Mesenchymal stem cell (in vitro differentiated cells and primary cell): ENCODE data around the gene PROS1.

Experiments used
- DNase-seq: peaks from one replicate; pipeline ENCODE4 v3.0.0-alpha.2; 2013
- H2AFZ ChIP-seq: one replicate; pipeline ENCODE4 v1.6.1; 2013; ENCODE audit warnings: low read depth, mild to moderate bottlenecking, control low read depth, inconsistent platforms, low read length, moderate library complexity
- H2AK5ac ChIP-seq: 2 replicates; pipeline ENCODE4 v1.6.1; 2013; ENCODE audit warnings: low read length, moderate library complexity, mild to moderate bottlenecking, inconsistent platforms; ENCODE audit not compliant: severe bottlenecking
- H2BK120ac ChIP-seq: one replicate; pipeline ENCODE4 v1.6.1; 2013; ENCODE audit warnings: low read depth, mild to moderate bottlenecking, inconsistent platforms, low read length, moderate library complexity
- H2BK12ac ChIP-seq, 2 experiments: one replicate each; pipeline ENCODE4 v1.6.1; 2013; ENCODE audit warnings: inconsistent platforms in 2 of 2, low read length in 2 of 2, mild to moderate bottlenecking in 2 of 2, moderate library complexity in 2 of 2, control low read depth in 1 of 2
- H2BK15ac ChIP-seq: one replicate; pipeline ENCODE4 v1.6.1; 2013; ENCODE audit warnings: mild to moderate bottlenecking, low read depth, inconsistent platforms; ENCODE audit not compliant: poor library complexity, severe bottlenecking
- H2BK5ac ChIP-seq: 2 replicates; pipeline ENCODE4 v1.6.1; 2013; ENCODE audit warnings: low read depth, mild to moderate bottlenecking, low read length, control low read depth, inconsistent platforms; ENCODE audit not compliant: poor library complexity, severe bottlenecking
- H3K14ac ChIP-seq, 2 experiments: one replicate each; pipeline ENCODE4 v1.6.1; 2013; ENCODE audit warnings: inconsistent platforms in 2 of 2, low read length in 2 of 2, control low read depth in 1 of 2, mild to moderate bottlenecking in 1 of 2, moderate library complexity in 1 of 2
- H3K18ac ChIP-seq, 2 experiments: one replicate each; pipeline ENCODE4 v1.6.1; 2013; ENCODE audit warnings: inconsistent platforms in 2 of 2, low read length in 2 of 2, control low read depth in 1 of 2, low read depth in 1 of 2, mild to moderate bottlenecking in 1 of 2
- H3K23ac ChIP-seq, 2 experiments: one replicate each; pipeline ENCODE4 v1.6.1; 2013; ENCODE audit warnings: inconsistent platforms in 2 of 2, low read length in 2 of 2, mild to moderate bottlenecking in 2 of 2, moderate library complexity in 2 of 2, control low read depth in 1 of 2
- H3K27ac ChIP-seq: 2 replicates; pipeline ENCODE4 v1.5.1; 2013; ENCODE audit warnings: mild to moderate bottlenecking, moderate library complexity, low read length, control low read depth, inconsistent platforms; ENCODE audit not compliant: poor library complexity, severe bottlenecking
- H3K27me3 ChIP-seq, 2 experiments: 2 replicates each; pipeline versions ENCODE4 v1.6.1 to v1.7.0; 2013; ENCODE audit warnings: low read length in 2 of 2, mild to moderate bottlenecking in 2 of 2, moderate library complexity in 2 of 2, control low read depth in 1 of 2, inconsistent platforms in 1 of 2; ENCODE audit not compliant: control insufficient read depth in 1 of 2, insufficient read depth in 1 of 2
- H3K36me3 ChIP-seq, 2 experiments: 2 replicates each; pipeline versions ENCODE4 v1.6.1 to v1.7.0; 2013; ENCODE audit warnings: low read length in 2 of 2, control low read depth in 1 of 2, inconsistent platforms in 1 of 2, low read depth in 1 of 2, mild to moderate bottlenecking in 1 of 2; ENCODE audit not compliant: insufficient read depth in 2 of 2, control insufficient read depth in 1 of 2
- H3K4ac ChIP-seq, 2 experiments: one replicate each; pipeline ENCODE4 v1.6.1; 2013; ENCODE audit warnings: inconsistent platforms in 2 of 2, low read length in 2 of 2, mild to moderate bottlenecking in 2 of 2, moderate library complexity in 2 of 2, control low read depth in 1 of 2, low read depth in 1 of 2
- H3K4me1 ChIP-seq: 2 replicates; pipeline ENCODE4 v1.6.1; 2013; ENCODE audit warnings: low read depth, low read length, control low read depth; ENCODE audit not compliant: control insufficient read depth, insufficient read depth
- H3K4me2 ChIP-seq: 2 replicates; pipeline ENCODE4 v1.6.1; 2013; ENCODE audit warnings: low read length, mild to moderate bottlenecking, inconsistent platforms; ENCODE audit not compliant: poor library complexity, severe bottlenecking
- H3K4me3 ChIP-seq, 2 experiments: 2 replicates each; pipeline versions ENCODE4 v1.5.1 to v1.7.0; 2013; ENCODE audit warnings: low read length in 2 of 2, mild to moderate bottlenecking in 2 of 2, control low read depth in 1 of 2, low read depth in 1 of 2; ENCODE audit not compliant: insufficient read depth in 1 of 2
- H3K79me1 ChIP-seq: replicated peaks from 2 replicates; pipeline ENCODE4 v1.6.1; 2013; ENCODE audit warnings: mild to moderate bottlenecking, control low read depth, low read length, inconsistent platforms; ENCODE audit not compliant: poor library complexity, severe bottlenecking
- H3K9ac ChIP-seq: 2 replicates; pipeline ENCODE4 v1.7.0; 2013; ENCODE audit warnings: mild to moderate bottlenecking, low read length, moderate library complexity
- H3K9me3 ChIP-seq: 2 replicates; pipeline ENCODE4 v1.7.0; 2013; ENCODE audit warnings: mild to moderate bottlenecking, low read length; ENCODE audit not compliant: control insufficient read depth
- H4K8ac ChIP-seq: one replicate; pipeline ENCODE4 v1.6.1; 2013; ENCODE audit warnings: inconsistent platforms, mild to moderate bottlenecking, low read length, moderate library complexity
- H4K91ac ChIP-seq: one replicate; pipeline ENCODE4 v1.6.1; 2013; ENCODE audit warnings: mild to moderate bottlenecking, low read length, inconsistent platforms
- whole genome bisulfite sequencing: methylation state at CpG from one replicate; pipeline ENCODE4 v1.1.7; 2013; ENCODE audit warnings: mixed read lengths; 5-methylcytosine and 5-hydroxymethylcytosine counted together

Gene PROS1

GRCh38 chr3:93988283-93988682 lies 14.6 kb upstream of the PROS1 start:
- DNase-seq, result no peak
- no peak overlapping the region for H2BK15ac ChIP-seq
- no peaks in the 10 kb centered on the region for H3K9me3 ChIP-seq
- no peak overlapping the region for H2BK5ac ChIP-seq
- H3K27ac ChIP-seq, result no peak overlapping the region
- no peak overlapping the region for H4K91ac ChIP-seq
- no peak overlapping the region for H2BK120ac ChIP-seq
- no peaks in the 10 kb centered on the region for H3K27me3 ChIP-seq
- no peak overlapping the region for H2AK5ac ChIP-seq
- no peak overlapping the region for H4K8ac ChIP-seq
- no peak overlapping the region for H2AFZ ChIP-seq
- no peak overlapping the region for H3K4me3 ChIP-seq
- H3K14ac ChIP-seq, result no peak overlapping the region
- H3K9ac ChIP-seq, result no peak overlapping the region
- no peak overlapping the region for H3K4ac ChIP-seq
- peaks cover 21% of the 10 kb centered on the region for H3K79me1 ChIP-seq
- H3K23ac ChIP-seq, result no peak overlapping the region
- no peak overlapping the region for H3K18ac ChIP-seq
- no peak overlapping the region for H2BK12ac ChIP-seq
- H3K4me2 ChIP-seq, result no peak overlapping the region
- peaks cover 0 to 3% of the 10 kb centered on the region in 2 experiments for H3K36me3 ChIP-seq
- peaks cover 4% of the 10 kb centered on the region for H3K4me1 ChIP-seq

- H3K18ac ChIP-seq, result no peak overlapping the region
- no peak overlapping the region for H4K8ac ChIP-seq
- H2BK15ac ChIP-seq, result no peak overlapping the region
- H3K4me3 ChIP-seq, result no peak overlapping the region
- 100% methylated on average over 4 of the region's 5 CpGs for WGBS
- DNase-seq, result no peak
- H2AFZ ChIP-seq, result no peak overlapping the region
- no peak overlapping the region for H3K4ac ChIP-seq
- H4K91ac ChIP-seq, result no peak overlapping the region
- no peaks in the 10 kb centered on the region for H3K9me3 ChIP-seq
- no peak overlapping the region for H2AK5ac ChIP-seq
- H3K23ac ChIP-seq, result no peak overlapping the region
- no peak overlapping the region for H2BK5ac ChIP-seq
- H2BK120ac ChIP-seq, result no peak overlapping the region
- peaks cover 6% of the 10 kb centered on the region for H3K4me1 ChIP-seq
- H3K27ac ChIP-seq, result no peak overlapping the region
- peaks cover 12% of the 10 kb centered on the region for H3K79me1 ChIP-seq
- H3K9ac ChIP-seq, result no peak overlapping the region
- H2BK12ac ChIP-seq, result peak overlapping the region in 1 of 2 experiments; percentile 54
- H3K14ac ChIP-seq, result no peak overlapping the region
- no peak overlapping the region for H3K4me2 ChIP-seq
- H3K27me3 ChIP-seq, result no peaks in the 10 kb centered on the region
- peaks cover 0 to 3% of the 10 kb centered on the region in 2 experiments for H3K36me3 ChIP-seq
These were observed 10.9 kb upstream of the PROS1 start for GRCh38 chr3:93984618-93985017.

- Histone ChIP-seq H3K4ac (no peak overlapping the region), H2BK5ac (no peak overlapping the region), H3K14ac (no peak overlapping the region), H3K23ac (no peak overlapping the region), H2BK120ac (no peak overlapping the region), H3K27ac (no peak overlapping the region), H3K27me3 (no peaks in the 10 kb centered on the region), H3K4me1 (peaks cover 4% of the 10 kb centered on the region), H2BK15ac (no peak overlapping the region), H3K36me3 (no peaks in the 10 kb centered on the region), H3K9me3 (no peaks in the 10 kb centered on the region), H2AFZ (no peak overlapping the region), H4K8ac (no peak overlapping the region), H3K18ac (no peak overlapping the region), H3K79me1 (peaks cover 9% of the 10 kb centered on the region), H3K4me2 (no peak overlapping the region), H3K9ac (no peak overlapping the region), H2AK5ac (no peak overlapping the region), H4K91ac (no peak overlapping the region), H2BK12ac (no peak overlapping the region), H3K4me3 (no peak overlapping the region)
- no peak for DNase-seq
- 100% methylated on average over 2 of the region's 3 CpGs for WGBS
These were observed 9.7 kb upstream of the PROS1 start for GRCh38 chr3:93983408-93983807.

GRCh38 chr3:93981649-93982048 lies 8.0 kb upstream of the PROS1 start:
- no peaks in the 10 kb centered on the region for H3K36me3 ChIP-seq
- H3K4me1 ChIP-seq, result peaks cover 2% of the 10 kb centered on the region
- H3K18ac ChIP-seq, result no peak overlapping the region
- no peak overlapping the region for H3K14ac ChIP-seq
- H3K4me3 ChIP-seq, result no peak overlapping the region
- H2BK5ac ChIP-seq, result no peak overlapping the region
- no peak overlapping the region for H4K91ac ChIP-seq
- H2BK12ac ChIP-seq, result no peak overlapping the region
- no peaks in the 10 kb centered on the region for H3K27me3 ChIP-seq
- H3K9me3 ChIP-seq, result no peaks in the 10 kb centered on the region
- H3K4me2 ChIP-seq, result no peak overlapping the region
- 99% methylated on average over 10 of the region's 13 CpGs for WGBS
- H3K23ac ChIP-seq, result no peak overlapping the region
- no peak overlapping the region for H3K4ac ChIP-seq
- DNase-seq, result no peak
- H2BK120ac ChIP-seq, result no peak overlapping the region
- no peak overlapping the region for H2BK15ac ChIP-seq
- no peak overlapping the region for H3K27ac ChIP-seq
- no peak overlapping the region for H4K8ac ChIP-seq
- peaks cover 6% of the 10 kb centered on the region for H3K79me1 ChIP-seq
- no peak overlapping the region for H2AFZ ChIP-seq
- no peak overlapping the region for H3K9ac ChIP-seq
- no peak overlapping the region for H2AK5ac ChIP-seq
